DMS153 (cell line): ENCODE data around the gene NCKIPSD.

Source experiments
- DNase-seq: peaks from one replicate; lab custom pipeline; 2025; lab: John Stamatoyannopoulos, UW

The NCKIPSD gene

GRCh38 chr3:48678566-48679380 lies 6.9 kb downstream of the NCKIPSD start:
- no peak for DNase-seq

DNA sequence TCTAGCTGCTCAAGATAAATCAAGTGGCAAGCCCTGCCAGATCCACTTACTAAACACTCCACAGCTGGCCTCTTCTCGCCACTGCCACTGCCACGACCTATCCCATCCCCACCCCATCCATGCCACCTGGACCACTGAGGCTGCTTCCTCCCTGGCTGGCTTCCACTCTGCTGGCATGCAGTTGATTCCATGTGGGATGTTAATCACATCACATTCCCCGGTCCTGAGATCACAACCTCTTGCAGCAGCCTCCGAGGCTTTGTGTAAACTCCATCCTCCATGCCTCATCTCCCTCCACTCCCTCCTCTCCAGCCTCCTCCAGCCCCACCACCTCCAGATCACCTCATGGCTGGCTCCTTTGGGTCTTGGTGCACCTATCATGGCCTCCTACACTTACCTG lies 7.7 kb downstream of the NCKIPSD start:
- no peak for DNase-seq

GRCh38 chr3:48674505-48674904 lies 11.2 kb downstream of the NCKIPSD start:
- DNase-seq = no peak

DNA sequence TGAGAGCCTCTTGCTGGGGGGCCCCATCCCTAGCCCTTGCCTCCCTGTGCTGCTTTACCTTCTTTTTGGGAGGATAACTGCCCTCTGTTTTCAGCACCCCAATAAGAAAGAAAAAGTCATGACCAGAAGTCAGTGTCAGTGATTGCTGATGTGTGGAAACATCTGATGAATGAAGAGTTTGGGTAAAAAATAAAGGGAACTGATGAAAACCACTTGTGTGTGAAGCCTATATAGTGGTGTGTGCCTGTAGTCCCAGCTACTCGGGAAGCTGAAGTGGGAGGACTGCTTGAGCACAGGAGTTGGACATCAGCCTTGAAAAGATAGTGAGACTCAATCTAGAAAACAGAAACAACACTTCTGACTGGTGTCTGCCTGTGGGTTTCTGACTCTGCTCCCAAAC lies 13.2 kb downstream of the NCKIPSD start:
- no peak for DNase-seq

GRCh38 chr3:48664929-48665328 lies 20.8 kb downstream of the NCKIPSD start:
- no peak for DNase-seq

DNA sequence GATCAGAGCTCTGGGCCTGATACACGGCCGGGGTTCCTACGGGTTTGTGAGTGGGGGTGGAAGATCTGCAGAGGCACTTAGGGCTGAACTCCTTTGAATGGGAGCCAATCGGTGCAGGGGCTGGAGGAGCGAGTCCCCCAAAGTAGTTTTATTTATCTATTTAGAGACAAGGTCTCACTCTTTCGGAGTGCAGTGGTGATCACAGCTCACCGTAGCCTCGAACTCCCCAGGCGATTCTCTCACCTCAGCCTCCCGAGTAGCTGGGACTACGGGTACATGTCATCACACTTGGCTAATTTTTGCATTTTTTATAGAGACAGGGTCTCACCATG lies 21.4 kb downstream of the NCKIPSD start:
- DNase-seq = no peak

GRCh38 chr3:48663489-48664312 lies 22.0 kb downstream of the NCKIPSD start:
- DNase-seq = peak; percentile 87

DNA sequence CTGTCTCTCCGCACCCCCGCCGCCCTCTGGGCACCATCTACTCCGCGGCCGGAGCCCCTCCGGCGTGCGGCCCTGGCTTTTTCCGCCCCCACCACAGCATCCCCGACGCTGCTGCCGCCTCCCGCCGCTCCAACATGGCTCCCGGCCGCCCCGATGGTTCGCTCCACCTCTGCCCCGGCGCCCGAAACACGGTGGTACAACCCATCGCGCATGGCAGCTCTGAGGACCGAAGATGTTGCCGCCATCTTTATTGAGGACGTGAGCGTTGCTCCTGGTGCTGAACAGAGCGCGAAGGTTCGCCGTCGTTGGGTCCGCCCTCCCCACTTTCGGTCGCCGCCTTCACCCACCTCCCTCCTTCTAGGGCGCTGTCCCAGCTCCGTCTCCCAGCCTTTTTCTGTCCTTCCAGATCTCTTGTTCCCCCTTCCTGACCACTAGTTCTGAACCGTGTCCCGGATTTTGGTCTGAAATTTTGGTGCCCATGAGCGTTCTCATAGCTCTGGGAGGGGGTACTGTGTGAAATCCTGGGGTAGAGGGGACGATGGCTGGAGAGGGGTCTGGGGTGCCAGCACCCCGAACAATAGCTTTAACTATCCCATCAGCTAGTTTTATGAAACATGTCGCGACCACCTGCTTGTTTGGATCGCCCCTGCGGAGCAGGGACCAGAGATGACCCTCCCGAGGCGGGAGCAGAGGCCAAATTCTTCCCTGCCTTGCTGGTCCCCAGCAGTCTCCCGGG lies 22.8 kb downstream of the NCKIPSD start, which contains the start of gene CELSR3:
Gene CELSR3 (minus strand): TSS at position 134 of the 736 bp plus-strand sequence. CDS start 252 bp downstream, outside the sequence.
- DNase-seq = peak; percentile 70

- no peak for DNase-seq
Measured at GRCh38 chr3:48662145-48662752, 23.5 kb downstream of the NCKIPSD start.

- DNase-seq = no peak
Measured at GRCh38 chr3:48661501-48662144, 24.1 kb downstream of the NCKIPSD start.

- DNase-seq = no peak
Measured at GRCh38 chr3:48660800-48661400, 24.8 kb downstream of the NCKIPSD start.

DNA sequence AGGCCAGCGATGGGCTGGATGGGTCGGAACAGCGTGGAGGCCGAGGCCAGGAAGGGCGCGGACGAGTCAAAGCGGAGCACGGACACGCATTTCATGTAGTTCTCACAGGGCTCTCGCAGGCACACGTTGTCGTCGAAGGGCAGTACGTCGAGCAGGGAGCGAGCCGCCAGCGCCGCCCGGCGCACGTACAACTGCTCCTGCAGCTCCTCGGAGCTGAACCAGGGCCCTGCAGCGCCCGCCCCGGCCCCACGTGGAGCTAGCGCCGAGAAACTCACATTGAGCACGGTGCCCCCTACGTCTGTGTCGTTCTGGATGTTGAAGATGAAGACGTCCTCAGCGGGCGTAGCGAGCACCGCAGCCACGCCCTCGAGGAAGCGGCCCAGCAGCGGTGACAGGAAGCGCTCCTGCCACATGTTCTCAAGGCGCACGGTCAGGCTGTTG lies 28.9 kb downstream of the NCKIPSD start:
- no peak for DNase-seq

GRCh38 chr3:48656061-48656840 lies 29.5 kb downstream of the NCKIPSD start:
- DNase-seq = no peak

DNA sequence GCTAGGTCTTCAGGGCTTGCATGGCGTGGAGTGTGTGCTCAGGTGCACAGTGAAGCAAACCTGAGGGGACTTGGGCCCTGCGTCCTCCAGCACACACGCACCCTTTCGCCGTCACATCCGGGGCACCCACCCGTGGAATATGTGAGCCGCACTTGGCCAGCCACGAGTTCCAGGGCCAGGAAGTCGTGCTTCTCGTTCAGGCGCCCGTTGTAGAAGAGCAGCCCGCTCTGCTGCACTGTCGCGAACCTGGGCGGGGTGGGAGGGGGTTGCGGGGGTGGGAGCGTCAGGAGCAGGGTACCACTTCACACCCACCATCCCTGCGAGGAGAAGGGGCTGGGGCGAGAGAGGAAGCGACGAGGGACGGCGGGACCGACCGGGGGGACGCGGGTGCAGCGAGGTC lies 30.1 kb downstream of the NCKIPSD start:
- DNase-seq = no peak

DNA sequence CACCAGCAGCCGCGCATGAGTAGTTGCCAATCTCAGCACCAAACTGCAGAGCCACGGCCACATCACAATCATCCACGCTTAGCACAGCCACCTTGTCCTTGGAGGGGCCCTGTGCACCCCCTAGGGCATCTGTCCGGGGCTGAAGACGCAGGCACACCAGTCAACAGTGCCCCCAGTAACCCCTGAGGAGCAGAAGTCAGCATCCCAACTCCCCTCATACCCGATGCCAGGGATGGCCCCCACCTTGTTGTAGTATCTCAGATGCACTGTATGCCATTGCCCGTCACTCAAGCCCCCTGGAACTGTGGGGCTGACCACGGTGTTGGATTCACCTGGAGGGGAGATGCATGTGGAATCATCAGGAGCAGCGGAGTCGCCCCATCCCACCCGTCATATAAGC lies 30.7 kb downstream of the NCKIPSD start:
- no peak for DNase-seq

- DNase-seq = no peak
Measured at GRCh38 chr3:48652923-48653715, 32.6 kb downstream of the NCKIPSD start.

- DNase-seq = no peak
Measured at GRCh38 chr3:48651771-48652170, 33.9 kb downstream of the NCKIPSD start.

- DNase-seq = no peak
Measured at GRCh38 chr3:48650723-48651122, 35.0 kb downstream of the NCKIPSD start.

GRCh38 chr3:48648188-48648850 lies 37.4 kb downstream of the NCKIPSD start:
- no peak for DNase-seq
